Astrocyte of the hippocampus (primary cell): ENCODE data around the gene FAM240A.

Source experiments
- DNase-seq: peaks from one replicate; pipeline ENCODE4 v3.0.0; 2011; ENCODE audit warnings: low read depth, low spot score

The FAM240A gene

GRCh38 chr3:46674031-46674845 is 61.9 kb downstream of the FAM240A start:
- DNase-seq = no peak

GRCh38 chr3:46675426-46675825 is 63.1 kb downstream of the FAM240A start:
- no peak for DNase-seq
